HG02981 (cell line): Measurements from ENCODE around the gene KCNJ18.
"Not testable (repeated sequence)": the region's sequence is repeated elsewhere in the genome, so short reads cannot be mapped to it uniquely, and the experiment has no call there.

Source experiments
- ATAC-seq: cut with Tn5 transposase; IDR thresholded peaks from one replicate; pipeline ENCODE4 v1.9.1; 2021; ENCODE audit warnings: mild to moderate bottlenecking, moderate library complexity; ENCODE audit not compliant: unreplicated experiment

The KCNJ18 gene

DNA sequence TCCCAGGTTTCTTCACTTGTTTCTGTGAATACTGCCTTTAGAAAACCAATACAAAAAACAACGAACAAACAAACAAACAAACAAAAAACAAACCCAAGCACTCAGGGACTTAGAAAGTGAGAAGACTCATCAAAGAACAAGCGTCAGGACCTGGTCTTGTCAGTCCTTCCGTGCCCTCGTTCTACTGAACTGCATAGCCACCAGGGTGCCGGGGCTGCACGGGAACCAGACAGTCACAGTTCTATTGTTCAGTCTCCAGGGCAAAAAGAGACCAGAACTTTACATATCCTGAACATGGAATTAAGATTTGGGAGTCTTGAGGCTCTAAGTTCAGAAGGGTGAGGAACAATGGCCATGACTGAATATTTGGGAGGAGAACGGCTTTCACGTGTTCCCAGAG lies 28.2 kb downstream of the KCNJ18 start:
- ATAC-seq, result not testable (repeated sequence)

DNA sequence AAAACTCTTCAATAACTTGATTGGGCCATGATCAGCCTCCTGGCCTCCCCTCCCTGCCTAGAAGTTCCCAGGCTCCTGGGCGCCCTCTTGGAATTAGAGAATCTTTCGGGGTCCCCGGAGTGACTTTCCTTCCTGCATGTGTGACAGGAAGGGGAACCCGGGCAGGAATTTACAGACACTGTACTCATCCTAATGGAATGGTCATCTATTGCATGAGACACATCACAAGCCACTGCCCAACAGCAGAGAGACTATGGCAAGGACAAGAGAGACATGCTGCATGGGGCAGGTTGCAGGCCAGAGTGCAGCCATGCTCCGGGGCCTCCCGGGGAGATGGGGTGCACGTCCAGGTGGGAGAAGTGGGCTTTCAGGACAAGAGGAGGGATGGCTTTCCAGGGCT lies 29.9 kb downstream of the KCNJ18 start:
- not testable (repeated sequence) for ATAC-seq

DNA sequence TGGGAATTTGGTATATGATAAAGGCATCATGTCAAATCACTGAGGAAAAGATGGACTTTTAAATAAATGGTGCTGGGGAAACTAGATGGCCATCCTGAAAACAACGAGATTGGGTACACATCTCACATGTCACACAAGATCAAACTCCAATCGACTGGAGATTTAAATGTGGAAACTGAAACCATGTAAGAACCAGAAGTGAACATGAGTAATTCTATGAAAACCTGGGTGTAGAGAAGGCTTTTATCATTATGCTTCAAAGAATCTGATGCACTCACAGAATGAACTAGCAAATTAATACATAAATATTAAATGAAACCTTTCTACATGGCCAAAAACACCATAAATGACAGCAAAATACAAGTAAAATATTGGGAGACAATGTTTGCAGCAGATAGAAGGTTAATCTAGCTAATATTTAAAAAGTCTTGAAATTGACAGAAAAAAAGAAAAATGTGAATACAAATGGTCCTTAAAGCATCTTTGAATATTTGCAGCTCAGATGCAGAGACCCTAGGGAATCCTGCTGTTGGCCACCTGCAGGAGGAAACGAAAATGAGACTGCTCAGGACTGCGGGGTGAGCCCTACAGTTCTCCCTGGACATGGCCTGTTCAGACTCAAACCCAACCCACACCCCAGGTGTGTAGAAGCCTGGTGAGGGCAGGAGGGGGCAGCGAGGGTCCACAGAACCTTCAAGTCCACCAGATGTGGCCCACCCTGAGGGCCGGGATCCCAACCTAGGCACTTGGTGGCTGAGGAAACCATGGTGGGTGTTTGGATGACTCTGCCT lies 32.1 kb downstream of the KCNJ18 start:
- not testable (repeated sequence) for ATAC-seq

DNA sequence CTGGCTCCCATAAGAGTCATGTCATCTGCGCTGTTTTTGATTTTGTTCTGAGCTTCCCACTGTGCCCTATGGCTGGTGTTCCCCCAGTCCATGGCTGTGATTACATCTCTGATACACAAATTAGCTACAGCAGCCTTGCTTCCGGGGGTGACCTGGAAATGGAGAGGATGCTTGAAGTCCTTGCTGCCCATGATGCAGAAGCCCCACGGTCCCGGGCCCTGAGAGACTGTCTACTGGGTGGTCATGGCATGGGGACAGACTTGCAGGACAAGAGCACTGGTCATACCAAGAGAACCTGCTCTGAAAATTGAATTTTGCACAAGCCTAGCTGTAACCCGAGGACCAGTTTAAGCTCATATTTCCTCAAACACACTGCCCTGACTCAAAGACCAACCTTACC lies 38.8 kb downstream of the KCNJ18 start:
- not testable (repeated sequence) for ATAC-seq

DNA sequence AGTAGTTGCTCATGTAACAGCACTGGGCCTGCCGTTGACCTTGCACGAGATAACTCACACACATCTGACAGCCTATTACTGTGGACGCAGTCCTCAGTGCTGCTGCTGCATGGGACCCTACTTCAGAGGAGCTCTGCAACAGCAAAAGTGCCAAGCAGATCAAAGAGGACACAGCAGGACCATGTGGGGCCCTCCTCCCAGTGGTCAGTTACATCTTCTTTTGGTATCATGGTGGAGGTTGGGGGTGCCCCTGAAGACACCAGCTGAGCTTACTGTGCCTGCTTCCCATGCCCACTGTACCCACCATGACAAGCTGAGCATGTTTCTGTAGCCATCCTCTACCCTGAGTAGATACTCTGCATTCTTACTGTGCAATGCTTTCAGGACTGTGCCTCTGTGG lies 41.6 kb downstream of the KCNJ18 start:
- ATAC-seq, result not testable (repeated sequence)

DNA sequence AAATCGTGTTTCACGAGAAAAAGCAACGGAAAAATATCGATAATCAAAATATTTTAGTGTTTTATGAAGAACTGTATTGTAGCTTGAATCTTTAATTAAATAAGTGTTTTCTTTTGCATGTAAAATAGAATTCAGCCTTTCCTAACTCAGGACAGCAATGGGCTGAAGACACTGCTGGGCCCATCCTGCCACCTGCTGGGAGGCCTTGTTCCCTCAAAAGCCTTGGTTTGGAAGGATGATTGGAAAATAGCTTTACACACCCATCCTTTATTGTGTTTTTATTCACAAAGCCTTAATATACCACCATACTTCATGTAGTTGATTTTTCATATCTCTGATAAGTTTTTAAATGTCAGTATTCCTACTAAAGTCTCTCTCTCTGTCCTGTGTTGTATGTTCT lies 43.5 kb downstream of the KCNJ18 start:
- not testable (repeated sequence) for ATAC-seq

DNA sequence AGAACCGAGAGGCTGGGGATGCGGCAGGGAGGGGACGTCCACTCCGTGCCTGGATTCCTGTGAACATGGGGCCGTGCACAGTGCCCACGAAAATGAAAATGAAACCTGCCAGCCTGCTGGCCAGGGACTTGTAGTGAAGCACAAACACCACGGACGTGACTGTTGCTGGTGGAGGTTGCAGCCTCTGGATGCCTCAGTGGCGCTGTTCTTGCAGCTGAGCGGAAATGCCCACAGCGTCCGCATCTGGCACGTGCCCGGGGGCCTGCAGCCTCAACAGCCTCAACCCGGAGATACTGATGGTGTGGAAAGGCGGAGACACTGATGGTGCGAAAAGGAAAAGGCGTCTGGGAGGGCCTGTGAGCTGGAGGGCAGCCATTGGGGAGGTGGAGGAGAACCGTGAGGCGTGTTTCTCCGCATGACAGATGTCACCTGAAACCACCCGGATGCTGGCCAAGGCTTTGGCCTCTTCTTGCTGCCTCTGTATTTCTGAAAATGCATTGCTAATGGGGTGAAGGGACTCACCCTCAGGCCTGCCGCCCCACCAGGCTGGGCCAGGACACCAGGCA lies 44.8 kb downstream of the KCNJ18 start:
- ATAC-seq, result not testable (repeated sequence)

DNA sequence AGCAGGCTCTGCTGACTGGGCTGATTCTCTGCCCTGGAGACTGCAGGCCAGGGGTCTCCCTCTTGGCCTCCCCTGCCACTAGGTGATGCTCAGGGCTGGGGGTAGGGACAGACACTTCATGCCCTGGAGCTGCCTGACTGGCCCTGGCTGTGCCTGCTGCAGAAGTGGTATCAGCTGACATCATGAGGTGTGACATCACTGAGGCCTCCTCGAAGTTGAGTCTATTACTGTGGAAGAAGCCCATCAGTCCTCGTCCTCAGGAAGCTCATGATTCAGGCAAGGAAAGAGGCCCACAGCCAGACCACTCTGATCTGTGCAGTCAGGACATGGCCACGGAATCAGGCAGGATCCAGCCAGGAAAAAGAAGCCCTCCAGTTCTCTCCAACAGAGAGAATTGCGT lies 45.9 kb downstream of the KCNJ18 start:
- ATAC-seq, result not testable (repeated sequence)

DNA sequence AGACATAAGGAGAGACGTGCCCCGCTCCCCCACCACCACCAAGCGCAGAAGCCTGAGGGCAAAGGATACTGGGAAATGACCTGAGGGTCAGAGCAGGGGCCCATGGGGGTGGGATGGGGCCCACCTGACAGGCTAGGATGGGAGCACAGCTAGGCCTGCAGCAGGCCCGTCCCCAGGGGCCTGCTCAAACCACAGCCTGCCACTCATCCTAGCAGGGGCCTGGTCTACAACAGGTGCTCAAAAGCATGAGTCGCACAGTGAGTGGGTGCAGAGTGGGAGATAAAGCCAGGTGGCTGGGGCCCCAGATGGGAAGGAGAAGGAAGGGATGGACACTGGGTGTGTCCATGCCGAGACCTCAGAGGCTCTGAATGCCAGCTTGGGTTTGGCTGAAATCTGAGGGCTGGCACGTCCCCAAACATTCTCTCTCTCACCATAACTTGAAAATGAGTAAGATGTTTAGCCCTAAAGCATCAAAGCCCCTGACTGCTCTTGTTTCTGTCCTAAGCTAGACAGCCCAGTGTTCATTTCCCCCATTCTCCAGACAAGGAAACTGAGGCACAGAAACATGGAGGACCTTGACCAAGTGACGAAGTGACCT lies 46.7 kb downstream of the KCNJ18 start:
- not testable (repeated sequence) for ATAC-seq

DNA sequence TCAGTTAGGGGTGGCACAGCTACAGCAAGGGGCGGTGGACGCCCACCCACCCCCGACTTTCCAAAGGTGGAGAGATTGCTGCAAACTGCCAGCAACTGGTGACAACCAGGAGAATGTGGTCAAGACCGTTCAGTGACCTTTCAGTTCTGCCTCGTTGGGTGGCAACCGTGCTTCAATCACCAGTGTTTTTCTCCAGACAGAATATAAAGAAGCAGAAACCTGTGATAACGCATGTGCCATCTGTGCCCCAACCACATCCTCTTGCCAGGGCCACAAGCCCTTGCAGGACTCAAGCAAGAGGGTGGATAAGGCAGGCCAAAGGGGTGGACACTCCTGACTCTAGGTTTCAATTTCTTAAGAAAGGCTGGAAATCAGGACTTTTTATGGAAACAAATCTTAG lies 47.2 kb downstream of the KCNJ18 start:
- peak; percentile 56 for ATAC-seq

DNA sequence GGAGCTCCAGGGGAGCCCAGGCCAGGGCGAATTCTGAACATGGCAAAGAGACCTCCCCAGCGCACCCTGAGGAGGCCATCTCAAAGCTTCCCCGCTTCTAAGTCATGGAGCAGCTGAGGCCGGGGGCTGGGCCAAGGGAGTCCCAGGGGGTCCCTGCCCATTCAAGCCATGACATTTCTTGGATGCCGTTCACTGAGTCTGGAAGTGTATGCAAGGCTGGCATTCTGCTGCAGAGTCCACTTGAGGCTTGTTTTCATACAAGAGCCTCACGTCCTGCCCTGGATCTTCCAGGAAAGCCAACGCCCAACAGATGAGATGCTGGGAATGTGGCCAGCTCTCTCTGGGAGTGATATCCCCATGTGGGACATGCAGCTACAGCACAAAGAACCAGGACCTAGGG lies 48.5 kb downstream of the KCNJ18 start:
- ATAC-seq, result not testable (repeated sequence)

DNA sequence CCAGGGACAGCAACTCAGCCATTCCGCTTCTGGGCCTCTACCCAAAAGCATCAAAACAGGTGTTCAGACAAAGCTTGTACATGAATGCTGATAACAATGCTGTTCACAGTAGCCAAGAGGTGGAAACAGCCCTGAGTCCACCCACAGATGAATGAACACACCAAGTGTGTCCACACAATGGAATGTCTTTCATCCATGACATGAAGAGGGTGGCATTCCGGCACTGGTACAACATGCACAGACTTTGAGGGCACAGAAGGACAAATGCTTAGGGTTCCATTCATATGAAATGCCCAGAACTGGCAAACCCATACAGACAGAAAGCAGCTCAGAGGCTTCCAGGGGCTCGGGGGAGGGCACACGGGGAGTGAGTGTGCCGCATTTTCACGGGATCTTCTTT lies 49.2 kb downstream of the KCNJ18 start:
- not testable (repeated sequence) for ATAC-seq

DNA sequence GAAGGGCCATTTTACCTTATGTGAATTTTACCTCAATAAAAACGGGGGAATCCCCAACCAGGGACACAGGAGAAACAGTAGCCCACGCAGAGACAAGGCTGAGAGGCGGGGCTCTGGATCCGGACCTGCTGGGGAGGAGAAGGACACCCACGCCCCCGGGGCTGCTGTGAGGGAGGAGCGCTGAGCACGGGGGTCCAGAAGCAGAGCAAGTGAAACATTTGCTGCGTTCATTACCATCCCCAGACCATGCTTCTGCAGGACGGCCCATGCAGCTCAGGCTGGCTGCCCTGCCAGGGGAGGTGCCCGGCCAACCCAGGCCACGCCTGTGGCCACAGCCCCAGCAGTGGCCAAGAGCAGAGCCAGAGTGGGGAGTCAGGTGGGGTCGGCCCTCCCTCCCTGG lies 50.0 kb downstream of the KCNJ18 start:
- ATAC-seq, result no peak

DNA sequence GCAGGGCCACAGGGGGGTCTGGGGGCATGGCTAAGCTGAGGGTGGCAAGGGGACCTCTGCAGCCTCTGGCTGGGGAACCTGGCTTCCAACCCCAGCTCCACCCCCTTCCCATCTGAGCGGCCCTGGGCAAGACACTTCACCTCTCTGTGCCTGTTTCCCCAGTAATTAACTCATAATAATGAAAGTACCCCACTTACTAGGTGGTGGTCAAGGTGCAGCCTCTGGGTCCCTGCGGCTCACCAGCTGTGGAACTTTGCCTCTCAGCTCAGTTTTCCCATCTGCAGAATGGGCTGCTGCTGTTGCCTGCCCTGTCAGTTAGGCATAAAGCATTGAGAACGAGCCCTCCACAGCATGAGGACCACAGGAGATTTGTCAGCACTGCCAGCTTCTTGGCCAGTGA lies 51.8 kb downstream of the KCNJ18 start:
- ATAC-seq, result not testable (repeated sequence)

DNA sequence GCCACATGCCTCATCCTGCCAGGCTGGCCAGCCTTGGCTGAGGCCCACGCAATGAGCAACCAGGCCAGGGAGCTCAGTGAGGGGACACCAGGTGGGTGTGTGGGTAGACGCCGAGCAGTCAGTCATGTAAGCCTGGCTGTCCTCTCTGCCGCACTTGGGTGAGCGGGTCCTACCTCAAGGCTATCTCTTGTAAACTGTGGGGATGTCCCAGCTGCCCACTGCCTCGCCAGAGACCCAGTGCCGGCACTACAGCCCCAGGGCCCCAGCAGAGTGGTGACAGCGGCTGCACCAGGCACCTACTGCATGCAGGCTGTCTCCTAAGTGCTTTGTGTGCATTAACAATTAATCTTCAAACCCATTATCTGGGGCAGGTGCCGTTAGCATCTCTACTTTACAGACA lies 52.3 kb downstream of the KCNJ18 start:
- not testable (repeated sequence) for ATAC-seq

DNA sequence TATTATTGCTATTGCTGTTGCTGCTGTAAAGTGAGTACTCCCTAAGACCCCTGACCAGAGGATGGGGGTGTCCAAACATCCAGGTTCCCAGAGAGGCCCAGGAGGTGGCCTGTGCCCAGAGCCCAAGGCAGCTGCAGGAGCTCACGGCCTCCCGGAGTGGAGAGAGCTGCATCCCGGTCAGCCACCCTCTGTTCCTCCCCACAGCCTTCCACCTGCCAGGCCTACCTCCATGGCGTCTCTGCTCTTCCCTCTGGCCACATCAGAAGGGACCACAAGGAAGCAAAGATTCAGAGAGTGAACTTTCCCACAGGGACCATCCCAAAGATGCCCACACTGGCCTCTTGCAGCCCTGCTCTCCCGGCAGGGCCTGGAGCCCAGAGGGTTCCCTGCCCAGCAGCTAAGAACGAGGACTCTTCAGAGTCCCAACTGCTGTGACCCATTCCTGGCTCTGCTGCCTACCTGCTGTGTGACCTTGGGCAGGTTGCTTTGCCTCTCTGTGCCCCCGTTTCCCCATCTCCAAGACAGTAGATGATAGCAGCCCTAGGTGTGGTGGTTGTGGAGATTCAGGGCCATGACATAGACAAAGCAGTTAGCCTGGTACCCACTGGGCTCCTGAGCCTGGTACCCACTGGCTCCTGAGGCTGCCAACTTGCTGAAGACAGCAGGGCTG lies 53.2 kb downstream of the KCNJ18 start:
- ATAC-seq, result not testable (repeated sequence)

DNA sequence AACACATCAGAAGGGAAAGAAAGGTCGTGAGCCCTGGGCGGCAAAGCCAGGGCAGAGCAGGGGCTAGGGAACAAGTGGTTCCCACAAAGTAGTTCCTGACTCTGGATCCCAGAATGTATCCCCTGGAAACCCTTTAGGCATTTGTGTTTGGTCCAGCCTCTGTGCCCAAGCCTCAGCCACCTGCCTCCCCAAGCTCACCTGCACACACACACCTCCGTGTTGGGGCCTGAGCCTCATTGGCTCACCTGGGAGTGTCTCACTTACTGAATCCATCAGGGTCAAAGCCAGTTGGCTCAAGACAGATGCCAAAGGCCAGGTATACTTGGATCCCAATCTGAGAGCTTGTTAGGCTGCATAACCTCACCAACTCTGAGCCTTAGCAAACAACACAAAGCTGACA lies 54.1 kb downstream of the KCNJ18 start:
- ATAC-seq, result not testable (repeated sequence)

DNA sequence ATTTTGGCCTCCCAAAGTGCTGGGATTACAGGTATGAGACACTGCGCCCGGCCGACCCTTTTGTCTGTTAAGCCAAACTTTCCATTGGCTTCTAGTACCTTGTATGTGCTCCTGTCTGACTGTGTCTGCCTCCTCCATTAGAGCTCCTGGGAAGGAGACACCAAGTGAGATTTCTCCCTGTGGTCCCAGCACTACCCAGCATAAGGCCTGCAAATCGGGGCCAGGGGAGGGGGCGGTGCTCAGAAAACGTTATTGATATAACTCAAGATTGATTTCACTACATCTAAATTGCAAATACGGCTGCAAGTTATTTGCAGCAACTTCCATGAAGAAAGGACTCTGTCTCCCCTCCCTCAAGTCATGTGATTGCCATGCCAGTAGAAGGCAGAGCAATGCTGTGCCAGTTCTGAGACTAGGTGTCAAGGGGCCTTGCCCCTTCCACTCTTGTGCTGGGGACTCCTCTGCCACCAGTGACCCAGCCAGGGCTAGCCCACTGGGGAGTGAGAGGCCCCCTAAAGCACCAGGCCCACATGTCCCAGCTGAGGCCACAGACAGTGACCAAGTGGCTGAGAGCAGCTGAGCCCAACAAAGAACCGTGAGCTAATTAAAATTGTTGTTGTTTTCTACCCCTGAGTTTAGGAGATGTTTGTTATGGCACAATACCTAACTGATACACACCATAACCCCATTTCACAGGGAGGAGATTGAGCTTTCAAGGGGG lies 55.0 kb downstream of the KCNJ18 start:
- ATAC-seq, result not testable (repeated sequence)

DNA sequence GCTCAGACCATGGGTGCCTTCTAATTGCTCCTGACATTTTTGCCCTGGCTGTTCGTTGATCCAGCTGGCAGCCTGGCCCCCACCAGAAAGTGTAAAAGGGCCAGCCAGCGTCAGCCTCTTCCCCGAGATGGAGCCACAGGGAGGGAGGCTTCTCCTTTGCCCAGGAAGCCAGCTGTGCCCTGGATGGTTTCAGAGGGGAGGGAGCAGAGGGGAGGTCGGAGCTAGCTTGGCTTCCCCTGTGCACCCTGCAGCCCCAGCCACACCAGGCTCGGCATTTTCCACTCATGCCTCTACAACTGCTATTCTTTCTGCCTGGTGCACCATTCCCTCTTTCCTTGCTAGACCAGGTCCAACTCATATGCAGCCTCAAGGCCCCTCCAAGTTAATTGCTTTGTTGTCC lies 56.4 kb downstream of the KCNJ18 start:
- ATAC-seq, result not testable (repeated sequence)

DNA sequence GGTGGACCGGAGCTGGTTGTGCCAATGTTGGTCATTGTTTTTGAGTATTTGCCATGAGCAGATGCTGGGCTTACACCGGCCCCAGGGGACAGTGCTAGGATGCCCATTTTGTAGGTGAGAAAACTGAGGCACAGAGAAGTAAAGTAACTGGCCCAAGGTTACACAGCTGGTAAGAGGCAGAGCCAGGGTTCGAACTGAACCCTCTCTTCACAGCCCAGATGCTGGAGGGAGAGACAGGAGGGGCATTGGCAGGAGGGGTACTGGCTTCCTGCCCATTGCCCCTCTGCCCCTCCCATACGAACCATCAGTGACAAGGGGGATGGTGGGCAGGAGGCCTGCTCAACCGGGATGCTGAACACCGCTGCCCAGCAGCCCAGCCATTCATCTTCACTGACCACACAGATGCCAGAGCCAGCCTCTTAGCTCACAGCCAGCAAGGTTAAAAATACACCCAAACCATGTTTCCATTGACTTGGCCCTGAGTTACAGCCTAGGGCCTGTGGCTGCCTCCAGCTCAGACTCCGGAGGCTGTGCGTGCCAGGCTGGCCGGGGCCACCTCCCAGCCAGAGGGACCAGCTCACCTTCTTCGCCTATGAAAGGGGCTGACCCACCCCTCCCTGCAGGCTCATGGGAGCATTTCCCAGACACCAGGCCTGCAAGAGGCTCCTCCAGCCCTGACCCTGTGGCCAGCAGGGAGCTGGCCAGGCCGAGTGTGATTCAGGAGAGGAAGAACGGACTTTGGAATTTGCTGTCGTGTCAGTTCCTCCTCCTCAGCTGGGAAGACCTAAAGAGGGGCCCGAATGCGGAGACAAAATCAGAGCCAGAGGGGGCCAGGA lies 57.6 kb downstream of the KCNJ18 start:
- ATAC-seq, result not testable (repeated sequence)
